Regular cardiac myocyte (primary cell): ENCODE results near the gene TNKS2. TPM values are rescaled to one million over a fixed set of nuclear protein-coding genes. Genes with fewer than 3 reads are reported as not detected.

Experiments used
- total RNA-seq: library from RNA; depleted of rRNA; stranded (reverse); fragments of >200 nt; gene quantifications from 2 replicates; pipeline ENCODE4 v1.2.3, GENCODE V29; 2014

TNKS2 gene
- total RNA-seq, result 52.0 and 56.1 TPM in 2 replicates

DNA sequence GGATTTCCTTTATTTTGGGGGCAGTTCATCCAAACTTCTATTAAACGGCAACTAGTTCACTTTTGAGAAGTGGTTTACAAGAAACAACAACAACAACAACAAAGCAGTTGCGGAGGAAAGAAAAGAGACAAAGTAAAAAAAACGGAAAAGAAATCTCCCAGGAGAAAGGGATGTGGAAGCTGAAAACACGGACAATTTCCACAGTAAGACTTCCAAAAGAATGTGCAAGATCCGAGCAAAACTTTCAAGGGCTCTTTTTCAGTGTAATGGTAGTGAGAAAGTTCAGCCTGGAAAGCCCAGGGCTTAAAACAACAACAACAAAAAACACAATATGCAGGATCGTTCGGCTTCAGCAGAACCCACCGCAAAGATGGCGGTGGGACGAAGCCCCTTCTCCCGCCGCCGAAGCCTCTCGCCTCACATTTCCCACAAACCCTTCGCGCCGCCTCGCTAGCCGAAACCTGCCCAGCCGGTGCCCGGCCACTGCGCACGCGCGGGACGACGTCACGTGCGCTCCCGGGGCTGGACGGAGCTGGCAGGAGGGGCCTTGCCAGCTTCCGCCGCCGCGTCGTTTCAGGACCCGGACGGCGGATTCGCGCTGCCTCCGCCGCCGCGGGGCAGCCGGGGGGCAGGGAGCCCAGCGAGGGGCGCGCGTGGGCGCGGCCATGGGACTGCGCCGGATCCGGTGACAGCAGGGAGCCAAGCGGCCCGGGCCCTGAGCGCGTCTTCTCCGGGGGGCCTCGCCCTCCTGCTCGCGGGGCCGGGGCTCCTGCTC, at the start of gene TNKS2:
TSS of gene TNKS2 (plus strand) at position 553 of the 775 bp plus-strand sequence. CDS start 265 bp downstream, outside the sequence.

GRCh38 chr10:91909117-91909677, 111.0 kb downstream of the TNKS2 start, which contains the start of gene FGFBP3:
Gene FGFBP3, minus strand, starts transcription at chr10:91909486. Its CDS starts 517 bp downstream, at chr10:91908969.

Other genes with a start within 250 kb of the TNKS2 start
- gene PPP1R3C, start 165.4 kb upstream of the TNKS2 start, total RNA-seq, result 59.6 and 181 TPM in 2 replicates
- 0.56 and 0.77 TPM in 2 replicates for gene FGFBP3, start 111.1 kb downstream of the TNKS2 start, total RNA-seq
- gene BTAF1, start 125.3 kb downstream of the TNKS2 start, total RNA-seq, result 43.5 and 60.9 TPM in 2 replicates